ENCODE measurements around the gene PLCG1. TPM values are rescaled to one million over a fixed set of nuclear protein-coding genes. Genes with fewer than 3 reads are reported as not detected.

PLCG1 gene
- total RNA-seq, 1 experiment from 2014 or later = 45.6 TPM

- intact Hi-C loops (cut with micrococcal nuclease) = no loop called here
- no TSS peak for BruUV-seq (replicated peaks)
- Histone ChIP-seq H4K20me1 (ENCODE audit: insufficient read depth) (peaks cover 14% of the 10 kb centered on the region; the same call in 1 of the 2 replicates), H3K9me3 (ENCODE audit: control insufficient read depth in 1 of 2, insufficient read depth in 1 of 2, low read depth in 1 of 2, low read length in 2 of 2) (no peaks in the 10 kb centered on the region), H3K36me3 (ENCODE audit: control insufficient read depth in 1 of 2, insufficient read depth in 2 of 2, low read length in 2 of 2) (peaks cover 58 to 68% of the 10 kb centered on the region in 2 experiments), H3K79me2 (ENCODE audit: insufficient read depth, low read length) (peaks cover 76% of the 10 kb centered on the region), H2AFZ (ENCODE audit: low read depth, low read length, poor library complexity, severe bottlenecking) (no peak overlapping the region), H3K27ac (ENCODE audit: low read depth, low read length) (no peak overlapping the region), H3K4me3 (replicated peaks in 1 of 2; ENCODE audit: low read depth in 1 of 2, low read length in 2 of 2) (no peak overlapping the region), H3K9me2 (ENCODE audit: insufficient read depth) (no peaks in the 10 kb centered on the region), H3K4me2 (ENCODE audit: low read length) (no peak overlapping the region), H3K9ac (ENCODE audit: low read length) (no peak overlapping the region), H3K4me1 (ENCODE audit: control insufficient read depth in 1 of 2, insufficient read depth in 2 of 2, low read length in 2 of 2) (peaks cover 4 to 15% of the 10 kb centered on the region in 2 experiments; a peak in 2 of 4 replicates), H3K27me3 (ENCODE audit: insufficient read depth, low read length) (no peaks in the 10 kb centered on the region)
- ChIA-PET RAD21 (ENCODE audit: low non-redundant PET in 1 of 2, low total read pairs in 2 of 2, uncharacterized antibody in 2 of 2, unreplicated experiment in 2 of 2) (interaction anchor here in 1 of 2 experiments (1.5 kb wide), 1 partner anchor 118 kb away, joined by 4 read pairs; no protein-coding TSS in a partner anchor), POLR2A (no interaction called here), CTCF (interaction anchor here (1.0 to 1.1 kb wide), 2 partner anchors 28 to 118 kb away, joined by 3 read pairs; no protein-coding TSS in a partner anchor)
- ATAC-seq = no peak
- TF ChIP-seq ELF1 (IDR thresholded peaks at IDR 0.05; ENCODE audit: borderline replicate concordance, low read depth) = no peak
- no peak for TF ChIP-seq SP1 (IDR thresholded peaks at IDR 0.05; ENCODE audit: low read depth)
- TF ChIP-seq CTCF (IDR thresholded peaks at IDR 0.05 in 2 of 3, conservative IDR thresholded peaks at IDR 0.05 in 1 of 3; ENCODE audit: borderline replicate concordance in 1 of 3, insufficient read depth in 1 of 3, low read depth in 2 of 3, low read length in 2 of 3) = no peak
- TF ChIP-seq EZH2phosphoT487 (IDR thresholded peaks at IDR 0.05; ENCODE audit: borderline replicate concordance) = no peak
- TF ChIP-seq JUND (IDR thresholded peaks at IDR 0.05) = no peak
- no peak for TF ChIP-seq EZH2 (IDR thresholded peaks at IDR 0.05)
- TF ChIP-seq ZFX (IDR thresholded peaks at IDR 0.05) = no peak
- no peak for TF ChIP-seq EGR1 (IDR thresholded peaks at IDR 0.05; ENCODE audit: low read depth)
- no peak for TF ChIP-seq REST (IDR thresholded peaks at IDR 0.05; ENCODE audit: low read depth)
- TF ChIP-seq RAD21 (IDR thresholded peaks at IDR 0.05; ENCODE audit: low read depth) = no peak
- no peak for TF ChIP-seq FOSL1 (IDR thresholded peaks at IDR 0.05; ENCODE audit: low read depth)
- no peak for TF ChIP-seq ZBTB33 (IDR thresholded peaks at IDR 0.05; ENCODE audit: extremely low read depth, insufficient replicate concordance, low read length)
- TF ChIP-seq POLR2A (IDR thresholded peaks at IDR 0.05; ENCODE audit: borderline replicate concordance, extremely low read depth, insufficient read depth, insufficient read length) = no peak
- TF ChIP-seq TCF7L2 (IDR thresholded peaks at IDR 0.05; ENCODE audit: borderline replicate concordance, extremely low read depth, insufficient read depth, insufficient read length) = no peak
- no peak for TF ChIP-seq MAX (IDR thresholded peaks at IDR 0.05)
- TF ChIP-seq CBX3 (IDR thresholded peaks at IDR 0.05; ENCODE audit: low read depth) = no peak
- TF ChIP-seq SRF (IDR thresholded peaks at IDR 0.05; ENCODE audit: low read depth) = no peak
- no peak for TF ChIP-seq POLR2AphosphoS5 (IDR thresholded peaks at IDR 0.05; ENCODE audit: low read depth, low read length)
- TF ChIP-seq YY1 (IDR thresholded peaks at IDR 0.05; ENCODE audit: extremely low read depth, insufficient replicate concordance, low read depth, low read length) = no peak
- TF ChIP-seq CEBPB (IDR thresholded peaks at IDR 0.05; ENCODE audit: low read depth) = no peak
- no peak for DNase-seq (ENCODE audit: low read depth, low spot score)
Observed at GRCh38 chr20:41108531-41108930, 28.8 kb upstream of the PLCG1 start.
